Measurements from ENCODE around the gene EMC10. TPM values are rescaled to one million over a fixed set of nuclear protein-coding genes. Genes with fewer than 3 reads are reported as not detected.

Gene EMC10
- total and polyA plus RNA-seq, 3 experiments from 2014 or later: 11.4 to 74.8 (median 74.7) TPM

- Histone ChIP-seq H3K4me1 (ENCODE audit: insufficient read depth, low read length) (peaks cover 26% of the 10 kb centered on the region), H3K36me3 (ENCODE audit: insufficient read depth, low read length) (peaks cover 7% of the 10 kb centered on the region), H3K27ac (ENCODE audit: low read depth, low read length) (no peak overlapping the region), H3K9me3 (ENCODE audit: low read length) (no peaks in the 10 kb centered on the region), H3K4me3 (ENCODE audit: low read length) (no peak overlapping the region), H3K27me3 (ENCODE audit: insufficient read depth, low read length, poor library complexity, severe bottlenecking) (no peaks in the 10 kb centered on the region)
- H3K27me3 Mint-ChIP-seq: peaks cover 0 to 2% of the 10 kb centered on the region in 2 donors
- H3K27ac Mint-ChIP-seq: peak overlapping the region; percentile 86 to 98 (median 94)
- H3K9me3 Mint-ChIP-seq: no peaks in the 10 kb centered on the region
- POLR2A ChIA-PET: interaction anchor here (0.5 kb wide), 1 partner anchor 92 kb away, joined by 3 read pairs; no protein-coding TSS in a partner anchor
- H3K4me1 Mint-ChIP-seq: peaks cover 23 to 34% (median 24%) of the 10 kb centered on the region in 3 donors
- DNase-seq: no peak
- CTCF ChIA-PET: interaction anchor here (1.5 kb wide), 1 partner anchor 118 kb away, joined by 4 read pairs; no protein-coding TSS in a partner anchor
- peak overlapping the region; percentile 93 to 99 (median 98) for H3K4me3 Mint-ChIP-seq
- peaks cover 0 to 33% (median 0%) of the 10 kb centered on the region in 3 donors for H3K36me3 Mint-ChIP-seq
Measured at GRCh38 chr19:50475736-50476223, 527 bp upstream of the EMC10 start.

- Mint-ChIP-seq H3K9me3 (no peaks in the 10 kb centered on the region), H3K4me3 (peak overlapping the region; percentile 93 to 99 (median 98)), H3K36me3 (peaks cover 0 to 42% (median 0%) of the 10 kb centered on the region in 3 donors), H3K27ac (peak overlapping the region; percentile 91 to 98 (median 96)), H3K4me1 (peaks cover 24 to 34% (median 25%) of the 10 kb centered on the region in 3 donors), H3K27me3 (peaks cover 0 to 2% of the 10 kb centered on the region in 2 donors)
- H3K27me3 ChIP-seq (ENCODE audit: insufficient read depth, low read length, poor library complexity, severe bottlenecking): no peaks in the 10 kb centered on the region
- DNase-seq: no peak
- POLR2A ChIA-PET: interaction anchor here (0.9 kb wide), 1 partner anchor 34 kb away, joined by 4 read pairs; the partner anchor contains the start of gene JOSD2
- H3K9me3 ChIP-seq (ENCODE audit: low read length): no peaks in the 10 kb centered on the region
- H3K36me3 ChIP-seq (ENCODE audit: insufficient read depth, low read length): peaks cover 11% of the 10 kb centered on the region
- peaks cover 26% of the 10 kb centered on the region for H3K4me1 ChIP-seq (ENCODE audit: insufficient read depth, low read length)
- CTCF ChIA-PET: no interaction called here
- peak overlapping the region; percentile 93 for H3K27ac ChIP-seq (ENCODE audit: low read depth, low read length)
- peak overlapping the region; percentile 92 for H3K4me3 ChIP-seq (ENCODE audit: low read length)
Measured at GRCh38 chr19:50476907-50477238, 566 bp downstream of the EMC10 start.

- Histone ChIP-seq H3K27me3 (ENCODE audit: insufficient read depth, low read length, poor library complexity, severe bottlenecking) (no peaks in the 10 kb centered on the region), H3K36me3 (ENCODE audit: insufficient read depth, low read length) (peaks cover 11% of the 10 kb centered on the region), H3K4me1 (ENCODE audit: insufficient read depth, low read length) (peaks cover 26% of the 10 kb centered on the region), H3K4me3 (ENCODE audit: low read length) (peak overlapping the region; percentile 92), H3K27ac (ENCODE audit: low read depth, low read length) (no peak overlapping the region), H3K9me3 (ENCODE audit: low read length) (no peaks in the 10 kb centered on the region)
- Mint-ChIP-seq H3K27ac (peak overlapping the region; percentile 13 to 98 (median 87)), H3K36me3 (peaks cover 0 to 51% (median 0%) of the 10 kb centered on the region in 3 donors), H3K4me1 (peaks cover 24 to 34% (median 25%) of the 10 kb centered on the region in 3 donors), H3K9me3 (no peaks in the 10 kb centered on the region), H3K4me3 (peak overlapping the region; percentile 93 to 99 (median 98)), H3K27me3 (peaks cover 0 to 2% of the 10 kb centered on the region in 2 donors)
- ChIA-PET CTCF (interaction anchor here (1.1 kb wide), 1 partner anchor 17 kb away, joined by 3 read pairs; no protein-coding TSS in a partner anchor), POLR2A (no interaction called here)
- DNase-seq: no peak
Measured at GRCh38 chr19:50477751-50478515, 1.6 kb downstream of the EMC10 start.

- Histone ChIP-seq H3K4me3 (ENCODE audit: low read length) (no peak overlapping the region), H3K27ac (ENCODE audit: low read depth, low read length) (no peak overlapping the region), H3K9me3 (ENCODE audit: low read length) (no peaks in the 10 kb centered on the region), H3K36me3 (ENCODE audit: insufficient read depth, low read length) (peaks cover 11% of the 10 kb centered on the region), H3K4me1 (ENCODE audit: insufficient read depth, low read length) (peaks cover 26% of the 10 kb centered on the region), H3K27me3 (ENCODE audit: insufficient read depth, low read length, poor library complexity, severe bottlenecking) (no peaks in the 10 kb centered on the region)
- Mint-ChIP-seq H3K4me3 (peak overlapping the region in 1 of 7 donors; percentile 48), H3K4me1 (peaks cover 24 to 34% (median 25%) of the 10 kb centered on the region in 3 donors), H3K27me3 (peaks cover 0 to 2% of the 10 kb centered on the region in 2 donors), H3K36me3 (peaks cover 3 to 60% (median 5%) of the 10 kb centered on the region in 3 donors), H3K9me3 (no peaks in the 10 kb centered on the region), H3K27ac (peak overlapping the region in 2 of 8 donors; percentile 52 to 68)
- ChIA-PET CTCF (interaction anchor here (1.1 kb wide), 1 partner anchor 18 kb away, joined by 3 read pairs; no protein-coding TSS in a partner anchor), POLR2A (interaction anchor here (0.5 to 1.0 kb wide), 4 partner anchors 18 to 103 kb away, joined by 3 to 4 read pairs (median 3); partner anchors contain the start of gene NR1H2)
- DNase-seq: no peak
Measured at GRCh38 chr19:50478901-50479715, 2.8 kb downstream of the EMC10 start.

GRCh38 chr19:50479761-50480251, 3.5 kb downstream of the EMC10 start:
- no peaks in the 10 kb centered on the region for H3K9me3 Mint-ChIP-seq
- POLR2A ChIA-PET: interaction anchor here (0.6 to 1.0 kb wide), 3 partner anchors 17 to 104 kb away, joined by 3 to 4 read pairs (median 3); partner anchors contain the start of gene NR1H2
- peaks cover 15% of the 10 kb centered on the region for H3K36me3 ChIP-seq (ENCODE audit: insufficient read depth, low read length)

GRCh38 chr19:50480281-50481111, 4.2 kb downstream of the EMC10 start:
- peaks cover 22 to 32% (median 24%) of the 10 kb centered on the region in 3 donors for H3K4me1 Mint-ChIP-seq

More at GRCh38 chr19:50479761-50480251, 3.5 kb downstream of the EMC10 start:
- CTCF ChIA-PET: no interaction called here
- no peaks in the 10 kb centered on the region for H3K9me3 ChIP-seq (ENCODE audit: low read length)
- H3K4me3 ChIP-seq (ENCODE audit: low read length): no peak overlapping the region
- no peak overlapping the region for H3K27ac ChIP-seq (ENCODE audit: low read depth, low read length)
- H3K4me3 Mint-ChIP-seq: peak overlapping the region in 1 of 7 donors; percentile 54
- no peaks in the 10 kb centered on the region for H3K27me3 ChIP-seq (ENCODE audit: insufficient read depth, low read length, poor library complexity, severe bottlenecking)
- no peak overlapping the region for H3K27ac Mint-ChIP-seq
- H3K36me3 Mint-ChIP-seq: peaks cover 3 to 67% (median 5%) of the 10 kb centered on the region in 3 donors
- peaks cover 24 to 34% (median 25%) of the 10 kb centered on the region in 3 donors for H3K4me1 Mint-ChIP-seq
- peaks cover 26% of the 10 kb centered on the region for H3K4me1 ChIP-seq (ENCODE audit: insufficient read depth, low read length)
- H3K27me3 Mint-ChIP-seq: peaks cover 0 to 2% of the 10 kb centered on the region in 2 donors
- DNase-seq: no peak

More at GRCh38 chr19:50480281-50481111, 4.2 kb downstream of the EMC10 start:
- H3K9me3 Mint-ChIP-seq: no peaks in the 10 kb centered on the region
- Histone ChIP-seq H3K9me3 (ENCODE audit: low read length) (no peaks in the 10 kb centered on the region), H3K27me3 (ENCODE audit: insufficient read depth, low read length, poor library complexity, severe bottlenecking) (no peaks in the 10 kb centered on the region), H3K4me3 (ENCODE audit: low read length) (no peak overlapping the region), H3K27ac (ENCODE audit: low read depth, low read length) (no peak overlapping the region), H3K36me3 (ENCODE audit: insufficient read depth, low read length) (peaks cover 16% of the 10 kb centered on the region), H3K4me1 (ENCODE audit: insufficient read depth, low read length) (peaks cover 26% of the 10 kb centered on the region)
- ChIA-PET POLR2A (no interaction called here), CTCF (no interaction called here)
- no peak overlapping the region for H3K4me3 Mint-ChIP-seq
- H3K27me3 Mint-ChIP-seq: peaks cover 0 to 2% of the 10 kb centered on the region in 2 donors
- no peak overlapping the region for H3K27ac Mint-ChIP-seq
- no peak for DNase-seq
- H3K36me3 Mint-ChIP-seq: peaks cover 3 to 72% (median 5%) of the 10 kb centered on the region in 3 donors

Data from CD8-positive, alpha-beta memory T cell (primary cell).